K562 treated with DMSO at 1 percent for 24 hours (cell line): ENCODE measurements around the gene ZNF526. TPM values are rescaled to one million over a fixed set of nuclear protein-coding genes. Genes with fewer than 3 reads are reported as not detected.

Experiments used
- total RNA-seq: library from RNA; unstranded; fragments of 300-600 nt; gene quantifications from 2 replicates; pipeline ENCODE4 v1.2.3, GENCODE V29; 2022; ENCODE audit warnings: low read depth; ENCODE audit not compliant: insufficient read depth

Gene ZNF526, protein sequence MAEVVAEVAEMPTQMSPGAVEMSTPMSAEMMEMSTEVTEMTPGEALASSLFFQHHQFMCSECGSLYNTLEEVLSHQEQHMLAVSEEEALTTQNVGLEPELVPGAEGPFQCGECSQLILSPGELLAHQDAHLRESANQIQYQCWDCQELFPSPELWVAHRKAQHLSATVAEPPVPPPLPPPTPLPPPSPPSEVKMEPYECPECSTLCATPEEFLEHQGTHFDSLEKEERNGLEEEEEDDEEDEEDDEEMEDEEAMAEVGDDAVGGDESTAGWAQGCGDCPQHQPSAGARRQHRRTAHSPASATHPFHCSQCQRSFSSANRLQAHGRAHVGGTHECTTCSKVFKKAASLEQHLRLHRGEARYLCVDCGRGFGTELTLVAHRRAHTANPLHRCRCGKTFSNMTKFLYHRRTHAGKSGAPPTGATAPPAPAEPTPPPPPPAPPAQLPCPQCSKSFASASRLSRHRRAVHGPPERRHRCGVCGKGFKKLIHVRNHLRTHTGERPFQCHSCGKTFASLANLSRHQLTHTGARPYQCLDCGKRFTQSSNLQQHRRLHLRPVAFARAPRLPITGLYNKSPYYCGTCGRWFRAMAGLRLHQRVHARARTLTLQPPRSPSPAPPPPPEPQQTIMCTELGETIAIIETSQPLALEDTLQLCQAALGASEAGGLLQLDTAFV
- 12.7 and 13.4 TPM in 2 replicates for total RNA-seq

GRCh38 chr19:42219812-42220750, at the start of gene ZNF526:
ZNF526 (plus strand) TSS chr19:42220312; CDS start chr19:42224404, 4,092 bp downstream.

DNA sequence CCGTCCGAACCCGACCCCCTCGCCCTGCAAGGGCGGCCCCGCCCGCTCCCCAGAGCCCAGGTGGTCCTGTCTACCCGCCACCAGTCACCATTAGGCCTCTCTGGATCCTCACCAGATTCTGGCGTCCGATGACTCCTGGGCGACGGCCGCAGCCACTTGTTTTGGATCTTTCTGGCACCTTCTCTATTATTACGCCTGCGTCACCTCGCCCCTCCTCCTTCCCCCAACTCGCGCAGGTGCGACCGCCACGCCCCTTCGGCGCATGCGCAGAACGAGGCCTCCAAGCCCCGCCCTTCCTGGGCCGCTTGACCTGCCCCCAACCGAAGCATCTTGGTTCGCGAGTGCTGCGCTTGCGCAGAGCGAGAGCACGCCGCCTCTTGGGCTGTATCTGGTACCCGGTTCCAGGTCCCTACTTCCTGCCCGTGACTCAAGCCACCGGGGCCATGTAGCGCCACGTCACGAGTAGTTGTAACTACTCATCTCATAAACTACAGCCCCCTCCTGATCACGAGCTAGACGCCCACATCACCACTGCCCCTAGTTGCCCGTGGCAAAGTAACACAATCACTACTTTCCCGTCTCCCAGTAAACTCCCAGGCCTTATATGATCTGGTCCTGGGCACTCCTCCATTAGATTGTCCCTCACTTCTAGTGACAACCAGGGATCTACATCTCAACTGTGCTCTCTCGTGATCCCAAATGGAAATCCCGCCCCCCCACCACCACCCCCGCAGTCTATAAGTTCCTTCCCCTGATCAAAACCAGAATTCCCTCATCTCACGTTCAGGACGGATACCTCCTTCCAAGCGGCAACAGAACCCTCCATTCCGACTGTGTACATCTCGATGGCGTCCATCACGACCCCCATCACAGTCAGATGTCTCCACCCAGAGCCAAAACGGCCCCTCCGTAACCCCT, 2.3 kb upstream of the ZNF526 start, which contains the start of gene DEDD2:
Gene DEDD2 (minus strand): TSS at position 158 of the 918 bp plus-strand sequence. CDS start 670 bp downstream, outside the sequence.

DNA sequence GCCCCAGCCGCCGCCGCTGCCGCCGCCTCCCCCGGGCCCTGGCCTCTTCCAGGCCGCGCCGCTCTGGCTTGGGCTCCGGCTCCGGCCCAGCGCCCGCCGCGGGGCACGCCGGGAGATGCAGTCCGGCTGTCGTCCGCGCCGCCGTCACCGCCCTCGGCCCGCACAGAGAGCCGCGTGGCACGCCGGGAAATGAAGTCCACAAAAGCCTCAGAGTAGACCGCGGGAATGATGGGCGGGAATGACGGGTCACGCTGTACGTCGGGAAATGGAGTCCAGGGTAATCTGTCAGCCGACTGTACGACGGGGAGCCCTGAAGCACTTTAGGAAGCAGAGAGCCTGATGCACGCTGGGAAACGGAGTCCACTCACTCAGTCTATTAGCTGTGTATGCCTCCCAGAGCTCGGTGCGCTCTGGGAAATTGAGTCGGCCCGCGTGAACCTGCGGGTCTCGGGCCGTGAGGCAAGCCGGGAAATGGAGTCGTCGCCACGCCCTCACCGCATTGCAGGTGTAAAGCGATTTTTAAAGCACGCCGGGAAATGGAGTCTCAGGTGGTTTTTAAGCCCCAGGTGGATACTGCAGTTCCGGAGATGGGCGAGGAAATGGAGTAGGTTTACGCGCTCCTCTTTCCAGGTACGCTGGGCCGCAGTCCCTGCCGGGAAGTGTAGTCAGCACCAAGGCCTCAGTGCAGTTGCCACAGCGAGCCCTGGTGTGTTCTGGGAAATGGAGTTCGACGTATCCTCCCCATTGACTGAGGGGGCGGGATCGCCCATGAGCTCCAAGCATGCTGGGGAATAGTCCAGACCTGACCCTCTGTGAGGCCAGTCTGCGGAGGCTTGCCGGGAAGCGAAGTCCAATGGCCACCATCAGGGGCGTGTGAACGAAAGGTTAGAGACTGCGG, 22.6 kb downstream of the ZNF526 start, which contains the start of gene GSK3A:
Gene GSK3A (minus strand): TSS at position 91 of the 898 bp plus-strand sequence. CDS start 137 bp downstream, outside the sequence.

GRCh38 chr19:42254850-42255765, 35.0 kb downstream of the ZNF526 start, which contains the start of gene ERF:
ERF (minus strand) TSS chr19:42255128; CDS start chr19:42254999, 129 bp downstream.

GRCh38 chr19:42268704-42269477, 48.8 kb downstream of the ZNF526 start, which contains the start of gene CIC:
CIC (plus strand) TSS chr19:42269252; CDS start chr19:42271784, 2,532 bp downstream.

Other genes starting within 250 kb of the ZNF526 start
- 0.96 and 1.1 TPM in 2 replicates for gene ATP1A3, start 226.1 kb upstream of the ZNF526 start, total RNA-seq
- 3.0 and 3.6 TPM in 2 replicates for gene GRIK5, start 150.1 kb upstream of the ZNF526 start, total RNA-seq
- gene ZNF574, start 144.1 kb upstream of the ZNF526 start, total RNA-seq: 31.0 and 34.9 TPM in 2 replicates
- 0.97 and 1.0 TPM in 2 replicates for gene POU2F2, start 87.9 kb upstream of the ZNF526 start, total RNA-seq
- 65.1 and 72.9 TPM in 2 replicates for gene DEDD2, start 2.6 kb upstream of the ZNF526 start, total RNA-seq
- gene GSK3A, start 22.3 kb downstream of the ZNF526 start, total RNA-seq: 87.2 and 94.2 TPM in 2 replicates
- 61.5 and 62.7 TPM in 2 replicates for gene ERF, start 34.8 kb downstream of the ZNF526 start, total RNA-seq
- 51.8 and 58.5 TPM in 2 replicates for gene CIC, start 48.9 kb downstream of the ZNF526 start, total RNA-seq
- 0.42 and 0.78 TPM in 2 replicates for gene PRR19, start 81.8 kb downstream of the ZNF526 start, total RNA-seq
- 126 and 144 TPM in 2 replicates for gene PAFAH1B3, start 82.3 kb downstream of the ZNF526 start, total RNA-seq
- 0.80 TPM in 1 of 2 replicates, not detected in the other for gene TMEM145, start 93.0 kb downstream of the ZNF526 start, total RNA-seq
- gene MEGF8, start 105.3 kb downstream of the ZNF526 start, total RNA-seq: 23.2 and 23.4 TPM in 2 replicates
- 1.7 TPM in 1 of 2 replicates, not detected in the other for gene CNFN, start 170.0 kb downstream of the ZNF526 start, total RNA-seq
- gene LIPE, start 207.1 kb downstream of the ZNF526 start, total RNA-seq: not detected in 2 replicates
- not detected in 2 replicates for gene CXCL17, start 222.6 kb downstream of the ZNF526 start, total RNA-seq